Naive thymus-derived CD8-positive, alpha-beta T cell (primary cell): ENCODE data around the gene OST4. TPM values are rescaled to one million over a fixed set of nuclear protein-coding genes. Genes with fewer than 3 reads are reported as not detected.

Experiments
- ATAC-seq, 2 donors: fragments of 150-1000 bp; cut with Tn5 transposase in 1 of 2; sonication (Bioruptor Pico), chemical (Tn5 transposase) in 1 of 2; 1 replicate in 1 of 2; 2 replicates in 1 of 2; pipeline ENCODE4 v1.10.0; 2021; ENCODE audit warnings: mild to moderate bottlenecking in 2 of 2, moderate library complexity in 2 of 2
- POLR2A ChIA-PET: fragments of 350-600 bp; sonication (Branson Sonifier 250); formaldehyde crosslinking; loops from one replicate; lab custom pipeline; 2021; ENCODE audit warnings: antibody characterized with exemption; lab: Charles Lee
- DNase-seq, 10 donors: peaks; one replicate each; pipeline versions ENCODE4 v3.0.0 to v3.0.0-alpha.2; 2020 to 2022
- H3K27ac Mint-ChIP-seq, 10 donors: one replicate each; pipeline ENCODE4 v1.8.0; 2020 to 2022; ENCODE audit warnings: mild to moderate bottlenecking in 10 of 10, mixed read lengths in 10 of 10, moderate library complexity in 4 of 10, inconsistent platforms in 1 of 10
- H3K27me3 Mint-ChIP-seq, 5 donors: one replicate each; pipeline ENCODE4 v1.8.0; 2021 to 2022; ENCODE audit warnings: mixed read lengths in 5 of 5
- H3K36me3 Mint-ChIP-seq, 3 donors: one replicate each; pipeline ENCODE4 v1.8.0; 2020 to 2022; ENCODE audit warnings: mixed read lengths in 3 of 3, mild to moderate bottlenecking in 2 of 3, inconsistent platforms in 1 of 3
- H3K4me1 Mint-ChIP-seq, 4 donors: one replicate each; pipeline ENCODE4 v1.8.0; 2021 to 2022; ENCODE audit warnings: mixed read lengths in 4 of 4
- H3K4me3 Mint-ChIP-seq, 10 donors: one replicate each; pipeline ENCODE4 v1.8.0; 2020 to 2022; ENCODE audit warnings: mild to moderate bottlenecking in 10 of 10, mixed read lengths in 10 of 10, moderate library complexity in 6 of 10, inconsistent platforms in 1 of 10
- H3K9me3 Mint-ChIP-seq, 9 donors: one replicate each; pipeline ENCODE4 v1.8.0; 2020 to 2022; ENCODE audit warnings: mixed read lengths in 9 of 9, mild to moderate bottlenecking in 3 of 9, inconsistent platforms in 1 of 9, moderate library complexity in 1 of 9
- polyA plus RNA-seq, 3 donors: library from polyadenylated mRNA; unstranded; fragments of 300-500 nt; fragmentation: Illumina TruSeq; gene quantifications; one replicate each; pipeline ENCODE4 v1.2.3, GENCODE V29; 2021
- total RNA-seq, 8 experiments: library from RNA in 2 of 8; stranded (reverse) in 2 of 8; gene quantifications; one replicate each; pipeline ENCODE4 v1.2.3 and lab custom pipeline; 2021 to 2026

OST4 gene
- total and polyA plus RNA-seq, 5 experiments from 2014 or later, result 246 to 916 (median 827) TPM

- Mint-ChIP-seq H3K27me3 (no peaks in the 10 kb centered on the region), H3K27ac (peak overlapping the region in 3 of 10 donors; percentile 14 to 48 (median 39)), H3K36me3 (peaks cover 0 to 28% (median 0%) of the 10 kb centered on the region in 3 donors), H3K4me3 (no peak overlapping the region), H3K4me1 (peaks cover 0 to 19% (median 9%) of the 10 kb centered on the region in 4 donors), H3K9me3 (no peaks in the 10 kb centered on the region)
- POLR2A ChIA-PET, result interaction anchor here (1.9 to 17.0 kb wide), 3 partner anchors 9 to 25 kb away, joined by 6 to 270 read pairs (median 15); partner anchors contain the start of genes AGBL5, KHK and OST4
- ATAC-seq (no peak), DNase-seq (no peak)
Observed at GRCh38 chr2:27060323-27060722, 11.1 kb downstream of the OST4 start.

DNA sequence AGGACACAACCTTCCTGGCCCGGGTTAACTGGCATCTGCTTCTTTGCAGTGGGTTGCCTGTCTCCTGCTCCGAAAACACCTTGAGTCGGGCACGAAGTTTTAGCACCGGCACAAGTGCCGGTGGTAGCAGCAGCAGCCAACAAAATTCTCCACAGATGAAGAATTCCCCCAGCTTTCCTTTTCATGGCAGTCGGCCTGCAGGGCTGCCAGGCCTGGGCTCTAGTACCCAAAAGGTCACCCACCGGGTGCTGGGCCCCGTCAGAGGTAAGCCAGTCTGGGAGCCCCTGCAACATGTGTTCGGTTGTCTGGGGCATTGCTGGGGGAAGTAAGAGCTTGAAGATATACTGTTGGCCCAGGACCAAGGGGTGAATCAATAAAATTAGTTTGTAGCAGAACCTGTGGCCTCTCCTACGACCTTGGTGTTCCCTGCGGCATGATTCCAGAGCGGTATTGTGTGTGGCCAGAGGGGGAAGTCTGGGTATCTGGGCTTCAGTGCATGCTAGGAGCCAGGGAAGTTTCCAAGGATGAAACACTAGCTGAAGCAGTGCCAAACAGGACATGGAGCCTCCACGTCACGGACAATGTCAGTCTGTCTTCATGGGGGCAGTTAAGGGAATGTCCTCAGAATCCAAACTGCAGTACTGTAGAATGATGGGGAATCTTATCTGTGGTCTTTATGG lies 12.2 kb downstream of the OST4 start:
- no peaks in the 10 kb centered on the region for H3K9me3 Mint-ChIP-seq
- H3K27me3 Mint-ChIP-seq, result no peaks in the 10 kb centered on the region
- H3K4me1 Mint-ChIP-seq, result peaks cover 0 to 24% (median 9%) of the 10 kb centered on the region in 4 donors
- peaks cover 0 to 26% (median 2%) of the 10 kb centered on the region in 3 donors for H3K36me3 Mint-ChIP-seq
- no peak overlapping the region for H3K4me3 Mint-ChIP-seq
- POLR2A ChIA-PET, result interaction anchor here (0.7 to 17.0 kb wide), 4 partner anchors 8 to 26 kb away, joined by 4 to 270 read pairs (median 10); partner anchors contain the start of genes AGBL5, KHK and OST4
- ATAC-seq (no peak), DNase-seq (no peak)
- H3K27ac Mint-ChIP-seq, result peak overlapping the region in 2 of 10 donors; percentile 17 to 41

DNA sequence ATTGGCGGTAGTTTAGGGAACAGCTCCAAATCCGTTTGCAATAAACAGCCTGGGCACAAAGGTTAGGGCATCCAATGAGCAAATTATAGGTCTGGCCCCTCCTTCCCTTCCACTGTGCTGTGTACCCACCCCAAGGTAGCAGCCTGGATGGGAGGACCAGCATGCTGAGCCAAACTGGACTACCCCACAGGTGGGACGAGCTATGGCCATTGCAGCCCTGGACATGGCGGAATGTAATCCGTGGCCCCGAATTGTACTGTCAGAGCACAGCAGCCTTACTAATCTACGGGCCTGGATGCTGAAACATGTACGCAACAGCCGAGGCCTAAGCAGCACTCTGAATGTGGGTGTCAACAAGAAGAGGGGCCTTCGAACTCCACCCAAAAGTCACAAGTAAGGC lies 13.2 kb downstream of the OST4 start:
- H3K36me3 Mint-ChIP-seq, result peaks cover 0 to 29% (median 2%) of the 10 kb centered on the region in 3 donors
- ATAC-seq (no peak), DNase-seq (no peak)

DNA sequence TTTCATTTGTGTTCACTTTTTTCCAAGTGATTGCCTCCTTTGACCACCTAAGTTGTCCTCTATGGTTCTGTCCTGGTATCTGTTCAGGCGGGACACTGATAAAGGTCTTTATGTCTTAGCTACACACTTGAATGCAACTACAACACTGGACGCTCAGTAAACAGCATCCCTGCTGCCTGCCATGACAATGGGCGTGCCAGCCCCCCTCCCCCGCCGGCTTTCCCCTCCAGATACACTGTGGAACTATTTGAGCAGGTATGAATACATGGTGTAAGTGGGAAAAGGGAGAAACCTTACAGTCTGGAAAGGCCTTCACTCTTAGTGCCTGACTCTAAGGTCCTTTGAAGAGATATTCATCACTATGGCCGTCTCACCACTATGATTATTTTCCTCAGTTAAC lies 14.3 kb downstream of the OST4 start:
- ATAC-seq, result no peak
- peaks cover 0 to 29% (median 2%) of the 10 kb centered on the region in 3 donors for H3K36me3 Mint-ChIP-seq
- no peaks in the 10 kb centered on the region for H3K9me3 Mint-ChIP-seq
- peaks cover 6 to 13% (median 7%) of the 10 kb centered on the region in 4 donors for H3K4me1 Mint-ChIP-seq
- peak overlapping the region in 2 of 10 donors; percentile 43 to 63 for H3K27ac Mint-ChIP-seq
- POLR2A ChIA-PET, result interaction anchor here (0.6 to 17.0 kb wide), 2 partner anchors 12 to 1335 kb away, joined by 3 to 270 read pairs; partner anchors contain the start of gene OST4
- no peaks in the 10 kb centered on the region for H3K27me3 Mint-ChIP-seq
- H3K4me3 Mint-ChIP-seq, result no peak overlapping the region
- DNase-seq, result no peak

More for the DNA sequence above, 13.2 kb downstream of the OST4 start:
- Mint-ChIP-seq H3K27me3 (no peaks in the 10 kb centered on the region), H3K9me3 (no peaks in the 10 kb centered on the region), H3K4me3 (no peak overlapping the region), H3K4me1 (peaks cover under 1 to 18% (median 7%) of the 10 kb centered on the region in 4 donors), H3K27ac (no peak overlapping the region)
- POLR2A ChIA-PET, result interaction anchor here (0.6 to 17.0 kb wide), 3 partner anchors 7 to 281 kb away, joined by 3 to 270 read pairs (median 15); partner anchors contain the start of genes AGBL5 and OST4

DNA sequence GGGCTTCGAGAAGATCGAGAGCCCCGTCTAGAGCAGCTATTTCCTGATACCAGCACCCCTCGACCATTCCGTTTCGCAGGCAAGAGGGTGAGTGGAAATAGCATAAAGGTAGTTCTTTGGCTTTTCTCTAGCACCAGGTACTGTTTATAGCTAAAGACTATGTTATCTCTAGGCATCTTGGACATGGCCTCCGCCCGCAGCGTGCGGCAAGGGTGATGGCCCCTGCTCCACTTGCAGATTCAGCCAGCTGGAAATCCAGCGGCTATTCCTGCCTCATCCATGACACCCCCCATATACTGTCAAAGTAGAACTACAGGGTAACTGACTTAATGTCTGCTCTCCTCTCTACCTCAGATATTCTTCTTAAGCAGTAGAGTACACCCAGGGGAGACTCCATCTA lies 16.7 kb downstream of the OST4 start:
- peaks cover 0 to 12% (median 0%) of the 10 kb centered on the region in 5 donors for H3K27me3 Mint-ChIP-seq
- peak overlapping the region in 3 of 10 donors; percentile 20 to 73 (median 70) for H3K27ac Mint-ChIP-seq
- ATAC-seq, result no peak
- DNase-seq, result no peak
- peaks cover 0 to 28% (median 8%) of the 10 kb centered on the region in 3 donors for H3K36me3 Mint-ChIP-seq
- POLR2A ChIA-PET, result interaction anchor here (7.9 to 17.0 kb wide), 2 partner anchors 14 to 29 kb away, joined by 129 to 270 read pairs; partner anchors contain the start of genes KHK and OST4
- peaks cover 0 to 10% (median 3%) of the 10 kb centered on the region in 9 donors for H3K9me3 Mint-ChIP-seq
- peaks cover 16 to 34% (median 23%) of the 10 kb centered on the region in 4 donors for H3K4me1 Mint-ChIP-seq
- H3K4me3 Mint-ChIP-seq, result no peak overlapping the region

- H3K9me3 Mint-ChIP-seq, result peaks cover 0 to 10% (median 3%) of the 10 kb centered on the region in 9 donors
- ATAC-seq (no peak), DNase-seq (no peak)
- H3K27ac Mint-ChIP-seq, result peak overlapping the region in 3 of 10 donors; percentile 26 to 36 (median 28)
- H3K4me3 Mint-ChIP-seq, result peak overlapping the region in 4 of 10 donors; percentile 50 to 85 (median 62)
- peaks cover 22 to 40% (median 27%) of the 10 kb centered on the region in 4 donors for H3K4me1 Mint-ChIP-seq
- peaks cover 0 to 12% (median 0%) of the 10 kb centered on the region in 5 donors for H3K27me3 Mint-ChIP-seq
- POLR2A ChIA-PET, result interaction anchor here (1.3 to 17.0 kb wide), 3 partner anchors 15 to 83 kb away, joined by 6 to 270 read pairs (median 129); partner anchors contain the start of genes KHK and OST4
- H3K36me3 Mint-ChIP-seq, result peaks cover 0 to 27% (median 8%) of the 10 kb centered on the region in 3 donors
Observed at GRCh38 chr2:27053776-27054175, 17.7 kb downstream of the OST4 start.

DNA sequence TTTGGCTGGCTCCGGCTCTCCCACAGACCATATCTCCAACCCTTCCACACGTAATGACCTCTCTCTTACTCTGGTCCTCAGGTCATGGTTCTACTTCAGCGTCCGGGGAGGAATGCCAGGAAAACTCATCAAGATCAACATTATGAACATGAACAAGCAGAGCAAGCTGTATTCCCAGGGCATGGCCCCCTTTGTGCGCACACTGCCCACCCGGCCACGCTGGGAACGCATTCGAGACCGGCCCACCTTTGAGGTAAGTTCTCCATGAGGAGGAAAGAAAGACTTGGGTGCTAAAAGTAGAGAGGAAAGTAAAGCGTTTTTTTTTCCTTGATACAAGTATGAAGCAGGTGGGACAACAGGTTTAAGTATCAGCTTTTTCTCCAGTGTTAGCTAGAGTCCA lies 18.1 kb downstream of the OST4 start:
- Mint-ChIP-seq H3K27ac (peak overlapping the region in 6 of 10 donors; percentile 11 to 59 (median 46)), H3K4me3 (peak overlapping the region; percentile 30 to 92 (median 82)), H3K4me1 (peaks cover 22 to 40% (median 27%) of the 10 kb centered on the region in 4 donors), H3K36me3 (peaks cover 0 to 25% (median 8%) of the 10 kb centered on the region in 3 donors), H3K9me3 (peaks cover 0 to 10% (median 3%) of the 10 kb centered on the region in 9 donors), H3K27me3 (peaks cover 0 to 12% (median 0%) of the 10 kb centered on the region in 5 donors)
- DNase-seq (no peak), ATAC-seq (no peak)
- POLR2A ChIA-PET, result interaction anchor here (1.3 to 17.0 kb wide), 4 partner anchors 6 to 82 kb away, joined by 6 to 270 read pairs (median 72); partner anchors contain the start of genes KHK and OST4

- DNase-seq, result peak in 3 of 10 donors; percentile 29 to 82 (median 41)
- no peak for ATAC-seq
- peak overlapping the region; percentile 84 to 97 (median 86) for H3K4me3 Mint-ChIP-seq
- H3K27ac Mint-ChIP-seq, result peak overlapping the region; percentile 78 to 100 (median 94)
- peaks cover 0 to 25% (median 8%) of the 10 kb centered on the region in 3 donors for H3K36me3 Mint-ChIP-seq
- POLR2A ChIA-PET, result interaction anchor here (0.7 to 17.0 kb wide), 14 partner anchors 8 to 1710 kb away, joined by 3 to 270 read pairs (median 8); partner anchors contain the start of genes ATRAID, DNMT3A, GTF3C2 and KHK
- H3K27me3 Mint-ChIP-seq, result peaks cover 0 to 12% (median 0%) of the 10 kb centered on the region in 5 donors
- peaks cover 22 to 40% (median 29%) of the 10 kb centered on the region in 4 donors for H3K4me1 Mint-ChIP-seq
- peaks cover 0 to 10% (median 3%) of the 10 kb centered on the region in 9 donors for H3K9me3 Mint-ChIP-seq
Observed at GRCh38 chr2:27051902-27052645, 19.4 kb downstream of the OST4 start.

GRCh38 chr2:27050996-27051901 lies 20.2 kb downstream of the OST4 start, which contains the start of gene AGBL5:
Gene AGBL5, plus strand, starts transcription at chr2:27051668. Its CDS starts 1,291 bp downstream, at chr2:27052959.
- H3K36me3 Mint-ChIP-seq, result peaks cover 0 to 22% (median 8%) of the 10 kb centered on the region in 3 donors
- H3K9me3 Mint-ChIP-seq, result peaks cover 0 to 10% (median 3%) of the 10 kb centered on the region in 9 donors
- ATAC-seq (peak; percentile 71 to 75), DNase-seq (peak; percentile 86 to 99 (median 97))
- peak within 1 kb of the TSS; percentile 97 to 100 (median 99) for H3K27ac Mint-ChIP-seq
- peaks cover 0 to 12% (median 0%) of the 10 kb centered on the region in 5 donors for H3K27me3 Mint-ChIP-seq
- POLR2A ChIA-PET, result interaction anchor here (0.6 to 17.0 kb wide), 23 partner anchors 8 to 867 kb away, joined by 3 to 270 read pairs (median 6); partner anchors contain the start of genes ATRAID, GTF3C2, KHK and NRBP1
- H3K4me3 Mint-ChIP-seq, result peak within 1 kb of the TSS; percentile 86 to 99 (median 97)
- peaks cover 22 to 40% (median 29%) of the 10 kb centered on the region in 4 donors for H3K4me1 Mint-ChIP-seq

GRCh38 chr2:27050281-27050995 lies 21.0 kb downstream of the OST4 start:
- peak overlapping the region; percentile 86 to 99 (median 97) for H3K4me3 Mint-ChIP-seq
- peaks cover 0 to 10% (median 3%) of the 10 kb centered on the region in 9 donors for H3K9me3 Mint-ChIP-seq
- peaks cover 0 to 16% (median 8%) of the 10 kb centered on the region in 3 donors for H3K36me3 Mint-ChIP-seq
- H3K27me3 Mint-ChIP-seq, result peaks cover 0 to 12% (median 0%) of the 10 kb centered on the region in 5 donors
- DNase-seq (peak; percentile 73 to 99 (median 92)), ATAC-seq (peak; percentile 60 to 66)
- POLR2A ChIA-PET, result interaction anchor here (0.6 to 17.0 kb wide), 22 partner anchors 9 to 910 kb away, joined by 3 to 270 read pairs (median 6); partner anchors contain the start of genes ATRAID, KHK, NRBP1 and OST4
- H3K27ac Mint-ChIP-seq, result peak overlapping the region; percentile 97 to 100 (median 99)
- peaks cover 22 to 37% (median 29%) of the 10 kb centered on the region in 4 donors for H3K4me1 Mint-ChIP-seq
